ENCODE results near the gene AFF1.
"Not testable (repeated sequence)": the region's sequence is repeated elsewhere in the genome, so short reads cannot be mapped to it uniquely, and the experiment has no call there.

The AFF1 gene

GRCh38 chr4:87067124-87067885, 132.5 kb downstream of the AFF1 start:
- DNase-seq = no peak

- DNase-seq = peak; percentile 70
These were observed 133.8 kb downstream of the AFF1 start for GRCh38 chr4:87068583-87069021.

GRCh38 chr4:87069037-87069742, 134.4 kb downstream of the AFF1 start:
- peak; percentile 32 for DNase-seq

GRCh38 chr4:87071401-87071800, 136.6 kb downstream of the AFF1 start:
- peak; percentile 17 for DNase-seq

- not testable (repeated sequence) for DNase-seq
These were observed 137.7 kb downstream of the AFF1 start for GRCh38 chr4:87072545-87072944.

- peak; percentile 18 for DNase-seq
These were observed 138.6 kb downstream of the AFF1 start for GRCh38 chr4:87073199-87074120.

GRCh38 chr4:87074121-87074488, 139.3 kb downstream of the AFF1 start:
- no peak for DNase-seq

GRCh38 chr4:87075876-87076275, 141.1 kb downstream of the AFF1 start:
- DNase-seq = no peak

- DNase-seq = no peak
These were observed 142.0 kb downstream of the AFF1 start for GRCh38 chr4:87076690-87077358.

- DNase-seq = no peak
These were observed 143.2 kb downstream of the AFF1 start for GRCh38 chr4:87077914-87078585.

GRCh38 chr4:87078987-87079486, 144.2 kb downstream of the AFF1 start:
- no peak for DNase-seq

- no peak for DNase-seq
These were observed 145.2 kb downstream of the AFF1 start for GRCh38 chr4:87079967-87080366.

- no peak for DNase-seq
These were observed 145.7 kb downstream of the AFF1 start for GRCh38 chr4:87080462-87080861.

GRCh38 chr4:87081826-87082225, 147.0 kb downstream of the AFF1 start:
- no peak for DNase-seq

- DNase-seq = not testable (repeated sequence)
These were observed 150.9 kb downstream of the AFF1 start for GRCh38 chr4:87085732-87086131.

GRCh38 chr4:87086143-87086805, 151.5 kb downstream of the AFF1 start:
- no peak for DNase-seq

- no peak for DNase-seq
These were observed 152.2 kb downstream of the AFF1 start for GRCh38 chr4:87087015-87087414.

- no peak for DNase-seq
These were observed 152.6 kb downstream of the AFF1 start for GRCh38 chr4:87087420-87087819.

- DNase-seq = no peak
These were observed 153.4 kb downstream of the AFF1 start for GRCh38 chr4:87088186-87088585.

GRCh38 chr4:87089368-87089767, 154.6 kb downstream of the AFF1 start:
- DNase-seq = no peak

- no peak for DNase-seq
These were observed 155.5 kb downstream of the AFF1 start for GRCh38 chr4:87090305-87090704.

All from NCI-H1105 (cell line).